Uterus (tissue), 2 donors: ENCODE results near the gene CERS6.

Source experiments
- CTCF ChIP-seq, 4 experiments: fragments of 200-600 bp in 2 of 4; fragments of 450-650 bp in 2 of 4; sonication (generic) in 2 of 4; IDR thresholded peaks; one replicate each; pipeline ENCODE4 v1.5.1; 2016 to 2019; ENCODE audit warnings: antibody characterized with exemption in 4 of 4, mild to moderate bottlenecking in 2 of 4, moderate library complexity in 1 of 4
- POLR2A ChIP-seq, 2 donors: fragments of 450-650 bp; IDR thresholded peaks; one replicate each; pipeline ENCODE4 v1.6.1; 2016; ENCODE audit warnings: antibody characterized with exemption in 2 of 2, mild to moderate bottlenecking in 1 of 2, moderate library complexity in 1 of 2

- no peak for TF ChIP-seq CTCF (IDR thresholded peaks at IDR 0.05)
- no peak for TF ChIP-seq POLR2A (IDR thresholded peaks at IDR 0.05)
Measured at GRCh38 chr2:168603439-168603961, 147.4 kb downstream of the CERS6 start.
